OCI-LY7 (cell line): ENCODE data around the gene HOOK2. TPM values are rescaled to one million over a fixed set of nuclear protein-coding genes. Genes with fewer than 3 reads are reported as not detected.
A peak's percentile ranks its signal among the peaks of the same experiment; 100 is the strongest.

ENCODE experiments used
- BruUV-seq: library from RNA; stranded (reverse); fragments of 400-500 nt; replicated peaks from 2 replicates; lab custom pipeline; 2021; lab: Mats Ljungman, UMichigan
- CTCF ChIA-PET: fragments of 300-600 bp; sonication (Branson Sonifier 250); formaldehyde crosslinking; loops from one replicate; lab custom pipeline; 2022; ENCODE audit warnings: antibody characterized with exemption; ENCODE audit not compliant: unreplicated experiment; lab: Charles Lee
- POLR2A ChIA-PET: fragments of 300-600 bp; sonication (Branson Sonifier 250); formaldehyde crosslinking; loops from one replicate; lab custom pipeline; 2022; ENCODE audit warnings: antibody characterized with exemption; lab: Charles Lee
- DNase-seq: peaks from one replicate; pipeline ENCODE4 v3.0.0-alpha.2; 2015; ENCODE audit warnings: low spot score
- H2AFZ ChIP-seq: fragments of 200-600 bp; sonication (generic), shearing (Covaris generic); 2 replicates; pipeline ENCODE4 v1.6.1; 2014; ENCODE audit warnings: mild to moderate bottlenecking, antibody characterized with exemption, low read length, moderate library complexity
- H3K27ac ChIP-seq: fragments of 200-600 bp; sonication (generic); 2 replicates; pipeline ENCODE4 v1.5.1; 2014; ENCODE audit warnings: mixed run types, low read depth, mild to moderate bottlenecking, moderate library complexity, low read length, inconsistent platforms; ENCODE audit not compliant: poor library complexity, severe bottlenecking
- H3K36me3 ChIP-seq: fragments of 200-600 bp; sonication (generic); 2 replicates; pipeline ENCODE4 v1.6.1; 2014; ENCODE audit warnings: mild to moderate bottlenecking, antibody characterized with exemption, low read length, moderate library complexity, mixed read lengths; ENCODE audit not compliant: insufficient read depth
- H3K4me1 ChIP-seq: fragments of 200-600 bp; sonication (generic); 2 replicates; pipeline ENCODE4 v1.5.1; 2014; ENCODE audit warnings: mild to moderate bottlenecking, low read length; ENCODE audit not compliant: insufficient read depth, poor library complexity, severe bottlenecking
- H3K4me2 ChIP-seq: fragments of 200-600 bp; sonication (generic); 2 replicates; pipeline ENCODE4 v1.6.1; 2014; ENCODE audit warnings: mild to moderate bottlenecking, low read length
- H3K4me3 ChIP-seq: fragments of 200-600 bp; sonication (generic); 2 replicates; pipeline ENCODE4 v1.5.1; 2014; ENCODE audit warnings: mild to moderate bottlenecking, low read depth, low read length; ENCODE audit not compliant: poor library complexity, severe bottlenecking
- H3K79me2 ChIP-seq: fragments of 200-600 bp; sonication (generic); 2 replicates; pipeline ENCODE4 v1.6.1; 2016; ENCODE audit warnings: low read depth, mild to moderate bottlenecking, low read length, moderate library complexity, mixed read lengths; ENCODE audit not compliant: insufficient read depth
- H3K9me2 ChIP-seq: fragments of 200-600 bp; sonication (generic); 2 replicates; pipeline ENCODE4 v1.6.1; 2016; ENCODE audit warnings: mild to moderate bottlenecking, low read length, mixed read lengths; ENCODE audit not compliant: insufficient read depth
- H3K9me3 ChIP-seq: fragments of 200-600 bp; sonication (generic); 2 replicates; pipeline ENCODE4 v1.6.1; 2014; ENCODE audit warnings: mild to moderate bottlenecking, mixed run types, low read length, mixed read lengths
- H4K20me1 ChIP-seq: fragments of 200-600 bp; sonication (generic); 2 replicates; pipeline ENCODE4 v1.6.1; 2014; ENCODE audit warnings: mild to moderate bottlenecking, antibody characterized with exemption, low read length, moderate library complexity, mixed read lengths; ENCODE audit not compliant: insufficient read depth
- EZH2phosphoT487 ChIP-seq: fragments of 200-600 bp; sonication (generic); IDR thresholded peaks from 2 replicates; pipeline ENCODE4 v1.6.1; 2018; ENCODE audit warnings: low read depth, borderline replicate concordance, mild to moderate bottlenecking, mixed run types, antibody characterized with exemption, low read length, moderate library complexity, mixed read lengths
- intact Hi-C: fragments of 100-400 bp; cut with micrococcal nuclease; formaldehyde crosslinking; loops from one replicate; pipeline ENCODE4 v1.10.0; 2022; ENCODE audit not compliant: unreplicated experiment
- total RNA-seq, 2 experiments: library from RNA; depleted of rRNA in 1 of 2; stranded (reverse); fragments of >200 nt in 1 of 2; shearing (Covaris generic) in 1 of 2; gene quantifications; 2 replicates each; pipeline ENCODE4 v1.2.3, GENCODE V29; 2014 to 2022
- TF ChIP-seq, protein P1 (sequence below): fragments of 200-600 bp; sonication (generic); conservative IDR thresholded peaks from 2 replicates; pipeline ENCODE4 v1.5.1; 2014; ENCODE audit warnings: mild to moderate bottlenecking, antibody characterized with exemption, low read length, moderate library complexity, mixed read lengths

The HOOK2 gene
- total RNA-seq, 2 experiments from 2014 or later = 9.1 to 28.8 TPM

DNA sequence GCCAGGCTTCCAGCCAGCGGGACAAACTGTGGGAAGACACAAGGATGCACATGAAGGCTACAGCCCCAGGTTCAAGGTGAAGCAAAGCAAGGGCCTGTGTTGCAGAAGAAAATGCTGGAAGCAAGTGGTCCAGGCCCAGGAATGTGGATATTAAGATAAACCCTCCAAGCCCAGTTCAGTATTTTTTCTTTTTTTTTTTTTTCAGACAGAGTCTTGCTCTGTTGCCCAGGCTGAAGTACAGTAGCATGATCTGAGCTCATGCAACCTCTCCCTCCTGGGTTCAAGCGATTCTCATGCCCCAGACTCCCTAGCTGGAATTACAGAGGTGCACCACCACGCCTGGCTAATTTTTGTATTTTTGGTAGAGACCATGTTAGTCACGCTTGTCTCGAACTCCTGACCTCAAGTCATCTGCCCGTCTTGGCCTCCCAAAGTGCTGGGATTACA lies 21.8 kb upstream of the HOOK2 start:
- Histone ChIP-seq H3K9me3 (no peaks in the 10 kb centered on the region), H3K79me2 (peaks cover 20% of the 10 kb centered on the region), H3K4me3 (no peak overlapping the region), H2AFZ (no peak overlapping the region), H4K20me1 (no peaks in the 10 kb centered on the region; the same call in 1 of the 2 replicates), H3K27ac (no peak overlapping the region), H3K4me1 (peaks cover 28% of the 10 kb centered on the region), H3K36me3 (peaks cover 19% of the 10 kb centered on the region; the same call in 1 of the 2 replicates), H3K9me2 (no peaks in the 10 kb centered on the region), H3K4me2 (no peak overlapping the region)
- ChIA-PET POLR2A (interaction anchor here (0.9 kb wide), 1 partner anchor 9 kb away, joined by 4 read pairs; no protein-coding TSS in a partner anchor), CTCF (interaction anchor here (1.3 kb wide), 1 partner anchor 30 kb away, joined by 4 read pairs; no protein-coding TSS in a partner anchor)
- TF ChIP-seq, protein P1, sequence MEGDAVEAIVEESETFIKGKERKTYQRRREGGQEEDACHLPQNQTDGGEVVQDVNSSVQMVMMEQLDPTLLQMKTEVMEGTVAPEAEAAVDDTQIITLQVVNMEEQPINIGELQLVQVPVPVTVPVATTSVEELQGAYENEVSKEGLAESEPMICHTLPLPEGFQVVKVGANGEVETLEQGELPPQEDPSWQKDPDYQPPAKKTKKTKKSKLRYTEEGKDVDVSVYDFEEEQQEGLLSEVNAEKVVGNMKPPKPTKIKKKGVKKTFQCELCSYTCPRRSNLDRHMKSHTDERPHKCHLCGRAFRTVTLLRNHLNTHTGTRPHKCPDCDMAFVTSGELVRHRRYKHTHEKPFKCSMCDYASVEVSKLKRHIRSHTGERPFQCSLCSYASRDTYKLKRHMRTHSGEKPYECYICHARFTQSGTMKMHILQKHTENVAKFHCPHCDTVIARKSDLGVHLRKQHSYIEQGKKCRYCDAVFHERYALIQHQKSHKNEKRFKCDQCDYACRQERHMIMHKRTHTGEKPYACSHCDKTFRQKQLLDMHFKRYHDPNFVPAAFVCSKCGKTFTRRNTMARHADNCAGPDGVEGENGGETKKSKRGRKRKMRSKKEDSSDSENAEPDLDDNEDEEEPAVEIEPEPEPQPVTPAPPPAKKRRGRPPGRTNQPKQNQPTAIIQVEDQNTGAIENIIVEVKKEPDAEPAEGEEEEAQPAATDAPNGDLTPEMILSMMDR = no peak
- TF ChIP-seq EZH2phosphoT487 = no peak
- intact Hi-C loops = loop anchor here (2.0 kb wide), 1 partner anchor 120 kb away; no protein-coding TSS in a partner anchor
- DNase-seq = no peak
- BruUV-seq = no TSS peak

DNA sequence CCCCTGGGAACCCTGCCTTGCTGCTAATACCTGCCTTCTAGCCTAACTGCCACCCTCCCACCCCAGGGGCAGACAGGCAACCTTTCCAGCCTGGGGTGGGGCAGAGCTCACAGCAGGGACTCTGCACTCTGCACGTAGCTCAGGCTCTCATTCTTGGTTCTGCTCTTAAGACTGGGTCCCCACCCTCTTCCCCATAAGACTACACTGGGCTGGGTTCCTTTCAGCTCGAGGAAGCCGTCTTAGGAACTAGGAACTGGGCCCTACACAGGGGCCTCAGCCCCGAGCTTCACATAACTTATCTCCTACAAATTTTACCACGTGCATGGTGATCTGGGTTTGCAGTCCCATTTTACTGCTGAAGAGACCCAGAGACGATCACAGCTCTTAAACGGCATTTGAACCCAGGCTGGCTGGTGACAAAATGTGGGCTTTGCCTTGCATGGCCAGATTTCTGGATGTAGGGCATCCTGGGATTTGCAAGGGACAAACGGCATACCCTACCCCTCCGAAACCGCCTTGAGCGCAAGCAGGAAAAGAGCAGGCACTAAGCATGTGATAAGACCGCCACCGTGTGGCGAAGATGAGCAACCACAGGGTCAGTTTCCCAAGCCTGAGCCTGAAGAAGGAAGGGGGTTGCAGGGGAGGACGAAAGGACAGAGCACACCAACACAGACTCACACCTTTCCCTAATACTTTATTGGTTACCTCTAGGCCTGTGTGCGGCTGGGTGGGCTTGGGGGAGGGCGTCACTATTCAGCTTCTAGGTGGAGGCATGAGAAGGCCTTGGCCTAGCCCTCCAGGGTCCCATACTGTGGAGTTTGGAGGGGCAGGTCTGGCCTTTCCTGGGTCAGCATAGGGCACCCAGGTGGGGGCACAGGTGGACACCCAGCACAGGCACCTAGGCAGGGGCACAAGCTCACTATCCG lies 21.1 kb upstream of the HOOK2 start:
- H3K27ac ChIP-seq = no peak overlapping the region
- H3K4me3 ChIP-seq = no peak overlapping the region
- intact Hi-C loops = loop anchor here (1.0 to 2.0 kb wide), 3 partner anchors 19 to 120 kb away; no protein-coding TSS in a partner anchor
- no peaks in the 10 kb centered on the region; the same call in 1 of the 2 replicates for H4K20me1 ChIP-seq
- H3K9me3 ChIP-seq = no peaks in the 10 kb centered on the region
- peaks cover 26% of the 10 kb centered on the region for H3K4me1 ChIP-seq
- H3K79me2 ChIP-seq = peaks cover 19% of the 10 kb centered on the region
- no peak overlapping the region for H2AFZ ChIP-seq
- peaks cover 19% of the 10 kb centered on the region; the same call in 1 of the 2 replicates for H3K36me3 ChIP-seq
- CTCF ChIA-PET = interaction anchor here (0.9 to 1.3 kb wide), 3 partner anchors 18 to 29 kb away, joined by 3 to 5 read pairs (median 4); no protein-coding TSS in a partner anchor
- POLR2A ChIA-PET = no interaction called here
- H3K4me2 ChIP-seq = peak overlapping the region; percentile 54
- TF ChIP-seq, protein P1 = peak; percentile 93
- TF ChIP-seq EZH2phosphoT487 = no peak
- DNase-seq = peak; percentile 86
- BruUV-seq = TSS peak; percentile 26
- H3K9me2 ChIP-seq = no peaks in the 10 kb centered on the region
